NCI-H146 treated with DMSO at 0.1 percent for 48 hours (cell line): ENCODE measurements around the gene C16orf46.
"Not testable (repeated sequence)": the region's sequence is repeated elsewhere in the genome, so short reads cannot be mapped to it uniquely, and the experiment has no call there.

Source experiments
- DNase-seq: peaks from one replicate; lab custom pipeline; 2025; ENCODE audit not compliant: unreplicated experiment; lab: John Stamatoyannopoulos, UW

Gene C16orf46

GRCh38 chr16:81077076-81077940, at the start of gene C16orf46:
Gene C16orf46, minus strand, starts transcription at chr16:81077238. Its CDS starts 13,283 bp downstream, at chr16:81063955.
- peak; percentile 60 for DNase-seq

- DNase-seq: no peak
Measured at GRCh38 chr16:81123092-81123852, 46.2 kb upstream of the C16orf46 start.

DNA sequence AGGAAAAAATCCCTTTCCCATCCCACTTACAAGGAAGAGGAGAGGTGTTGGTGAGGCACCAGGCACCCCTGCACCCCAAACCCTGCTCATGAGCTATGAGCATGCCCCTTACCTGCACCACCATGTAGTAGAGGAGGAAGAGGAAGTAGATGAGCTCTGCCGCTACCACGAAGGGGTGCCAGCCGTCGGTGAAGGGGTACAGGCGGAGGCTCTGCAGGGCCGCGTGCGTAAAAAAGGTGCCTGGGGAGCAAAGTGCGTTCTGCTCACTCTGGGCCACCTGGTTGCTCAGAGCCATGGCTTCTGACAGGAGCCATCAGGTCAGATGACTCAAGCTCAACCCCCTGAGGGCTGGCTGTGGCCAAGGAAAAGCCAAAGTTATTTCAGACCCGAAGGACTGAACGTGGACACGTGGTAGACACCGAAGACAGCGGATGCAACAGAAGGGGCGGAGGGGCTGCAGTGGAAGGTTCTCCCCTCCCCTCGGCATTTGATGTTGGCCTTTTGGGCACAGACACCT, 44.5 kb upstream of the C16orf46 start:
- no peak for DNase-seq

GRCh38 chr16:81117436-81117835, 40.4 kb upstream of the C16orf46 start:
- no peak for DNase-seq

DNA sequence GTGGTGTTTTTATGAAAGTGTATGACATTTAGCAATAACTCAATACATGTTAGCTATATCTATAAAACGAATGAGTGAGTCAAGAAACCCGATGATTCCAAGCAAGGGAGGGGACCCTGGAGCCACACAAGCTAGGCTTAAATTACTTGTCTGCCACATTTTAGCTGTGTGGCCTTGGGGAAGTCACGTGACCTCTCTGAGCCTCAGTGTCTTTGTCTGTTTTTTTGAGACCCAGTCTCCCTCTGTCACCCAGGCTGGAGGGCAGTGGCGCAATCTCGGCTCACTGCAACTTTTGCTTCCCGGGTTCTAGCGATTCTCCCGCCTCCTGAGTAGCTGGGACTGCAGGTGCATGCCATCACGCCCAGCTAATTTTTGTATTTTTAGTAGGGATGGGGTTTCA, 39.2 kb upstream of the C16orf46 start:
- no peak for DNase-seq

DNA sequence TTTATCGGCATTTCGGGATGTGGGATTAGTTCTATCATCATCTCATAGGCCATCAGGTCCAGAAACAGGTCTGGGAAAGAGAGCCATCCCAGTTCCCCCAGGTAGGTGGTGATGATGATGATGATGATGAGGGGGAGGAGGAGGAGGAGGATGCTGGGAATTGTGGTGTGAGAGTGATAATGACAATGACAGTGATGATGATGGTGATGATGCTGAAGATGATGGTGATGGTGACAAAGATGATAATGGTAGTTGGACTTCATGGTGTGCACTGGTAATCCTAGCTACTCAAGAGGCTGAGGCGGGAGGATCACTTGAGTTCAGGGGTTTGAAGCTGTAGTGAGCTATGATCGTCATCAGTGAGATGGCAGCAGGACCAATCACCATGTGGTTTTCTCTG, 35.4 kb upstream of the C16orf46 start:
- no peak for DNase-seq

DNA sequence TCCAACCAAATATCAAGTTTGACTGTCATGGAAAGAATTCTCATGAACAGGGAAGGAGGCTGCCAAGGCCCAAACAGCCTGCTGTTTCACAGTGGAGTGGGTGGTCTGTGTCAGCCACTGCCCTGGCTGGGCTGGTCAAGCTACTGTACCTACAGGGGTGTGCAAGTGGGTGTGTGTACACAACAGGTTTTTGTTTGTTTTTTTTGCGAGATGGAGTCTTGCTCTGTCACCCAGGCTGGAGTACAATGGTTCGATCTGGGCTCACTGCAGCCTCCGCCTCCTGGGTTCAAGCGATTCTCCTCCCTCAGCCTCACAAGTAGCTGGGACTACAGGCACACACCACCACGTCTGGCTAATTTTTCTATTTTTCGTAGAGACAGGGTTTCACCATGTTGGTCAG, 32.2 kb upstream of the C16orf46 start:
- DNase-seq: not testable (repeated sequence)

DNA sequence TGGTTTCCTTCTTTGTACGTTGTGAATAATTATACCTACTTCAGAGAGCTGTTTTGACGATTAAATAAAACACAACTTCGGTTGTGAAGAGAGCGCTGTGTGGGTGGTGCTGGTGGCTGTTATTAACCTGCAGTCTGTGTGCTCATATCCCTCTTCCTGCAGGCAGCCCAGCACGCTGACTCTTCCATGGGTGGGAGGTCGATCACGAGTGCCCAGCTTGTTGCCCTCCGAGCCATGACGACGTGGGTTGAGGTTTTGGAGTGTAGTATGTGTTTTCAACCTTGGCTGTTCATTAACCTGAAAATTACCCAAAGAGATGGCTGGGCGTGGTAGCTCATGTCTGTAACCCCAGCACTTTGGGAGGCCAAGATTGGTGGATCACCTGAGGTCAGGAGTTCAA, 30.5 kb upstream of the C16orf46 start:
- DNase-seq: no peak

GRCh38 chr16:81106826-81107503, 29.9 kb upstream of the C16orf46 start:
- no peak for DNase-seq

- DNase-seq: no peak
Measured at GRCh38 chr16:81105946-81106345, 28.9 kb upstream of the C16orf46 start.

GRCh38 chr16:81101702-81102101, 24.7 kb upstream of the C16orf46 start:
- DNase-seq: no peak

DNA sequence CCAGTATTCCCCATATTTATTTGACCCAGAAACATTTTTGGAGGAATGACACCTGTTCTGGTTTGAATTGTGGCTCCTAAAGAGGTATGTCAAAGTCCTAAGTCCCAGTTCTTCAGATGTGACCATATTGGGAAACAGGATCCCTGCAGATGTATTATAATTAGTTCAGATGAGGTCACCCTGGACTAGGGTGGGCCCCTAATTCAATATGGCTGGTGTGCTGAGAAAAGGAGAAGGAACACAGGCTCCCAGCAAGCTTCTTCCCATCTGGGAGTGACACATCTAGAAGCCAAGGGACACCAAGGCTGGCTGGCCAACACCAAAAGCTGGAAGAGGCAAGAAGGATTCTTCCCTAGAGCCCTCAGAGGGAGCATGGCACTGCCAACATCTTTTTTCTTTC, 22.9 kb upstream of the C16orf46 start:
- no peak for DNase-seq

DNA sequence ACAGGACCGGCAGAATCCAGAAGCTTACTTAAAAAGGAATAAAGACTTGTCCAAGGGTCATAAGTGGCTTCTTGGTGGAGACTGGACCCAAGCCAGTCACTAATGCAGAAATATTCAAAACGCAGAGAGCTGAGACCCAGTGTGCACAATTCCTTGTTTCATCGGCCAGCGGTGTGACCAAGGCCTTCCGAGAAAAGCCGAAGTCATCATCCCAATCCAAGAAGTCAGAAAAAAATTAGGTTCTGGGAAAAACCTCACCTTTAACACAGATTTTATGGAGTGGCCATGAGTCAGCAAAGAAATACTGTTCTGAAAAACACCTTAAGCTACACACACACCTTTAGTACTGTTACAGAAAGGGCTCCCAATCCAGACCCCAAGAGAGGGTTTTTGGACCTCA, 20.2 kb upstream of the C16orf46 start:
- DNase-seq: no peak

DNA sequence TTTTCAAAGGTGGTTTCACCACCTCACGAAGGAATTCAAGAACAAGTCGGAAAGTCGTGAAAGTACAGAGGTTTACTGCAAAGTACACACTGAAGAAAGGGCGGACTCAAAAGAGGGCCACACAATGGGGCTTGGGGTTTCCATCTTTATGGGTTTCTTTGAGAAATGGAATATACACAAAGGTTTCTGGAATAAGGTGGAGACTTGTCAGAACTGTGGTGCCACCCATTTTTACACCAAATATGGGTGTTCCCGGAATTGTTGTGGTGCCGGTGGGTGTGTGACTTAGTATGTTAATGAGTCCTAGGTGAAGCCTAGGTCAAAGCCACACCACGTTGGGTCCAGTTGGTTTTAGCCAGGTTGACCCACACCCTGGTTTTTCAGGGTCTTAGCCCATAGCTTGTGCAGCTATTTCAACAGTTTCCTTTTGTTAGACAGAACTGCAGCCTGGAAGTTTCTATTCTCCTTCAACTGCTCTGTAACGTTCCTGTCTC, 19.7 kb upstream of the C16orf46 start:
- DNase-seq: no peak

GRCh38 chr16:81095953-81096714, 19.1 kb upstream of the C16orf46 start, which contains the start of gene GCSH:
Gene GCSH, minus strand, starts transcription at chr16:81096395. Its CDS starts 117 bp downstream, at chr16:81096278.
- peak; percentile 93 for DNase-seq

DNA sequence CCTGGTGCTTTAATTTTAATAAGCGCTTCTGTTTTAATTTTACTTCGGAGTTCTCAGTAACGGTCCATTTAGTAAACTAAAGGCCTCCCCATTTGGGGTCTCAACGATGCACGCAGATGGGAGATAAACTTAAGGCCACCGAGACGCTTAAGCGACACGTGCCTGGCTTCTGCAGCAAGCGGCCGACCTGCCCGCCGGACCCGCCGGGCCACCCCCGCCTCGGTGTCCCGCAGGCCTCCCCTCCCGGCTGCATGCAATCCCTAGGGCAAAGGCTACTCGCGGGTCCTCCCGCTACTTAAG, 18.6 kb upstream of the C16orf46 start:
- DNase-seq: no peak

GRCh38 chr16:81094771-81095251, 17.8 kb upstream of the C16orf46 start:
- no peak for DNase-seq

DNA sequence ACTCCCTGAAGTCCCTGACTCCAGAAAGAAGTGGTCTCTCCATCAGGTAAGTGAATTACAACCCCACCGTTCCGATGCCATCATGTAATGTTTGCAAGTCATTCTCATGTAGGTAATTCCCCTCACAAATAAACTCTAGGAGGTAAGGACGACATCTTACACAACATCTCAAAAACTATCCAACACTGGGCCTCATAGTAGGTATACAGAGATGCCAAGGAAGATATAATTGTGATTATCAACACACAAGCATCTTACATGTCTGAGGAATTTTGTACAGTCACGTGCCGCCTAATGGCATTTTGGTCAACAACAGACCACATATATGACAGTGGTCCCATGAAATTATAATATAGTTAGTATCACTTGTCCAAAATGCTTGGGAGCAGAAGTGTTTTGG, 11.8 kb upstream of the C16orf46 start:
- no peak for DNase-seq

- no peak for DNase-seq
Measured at GRCh38 chr16:81081014-81081413, 4.0 kb upstream of the C16orf46 start.

DNA sequence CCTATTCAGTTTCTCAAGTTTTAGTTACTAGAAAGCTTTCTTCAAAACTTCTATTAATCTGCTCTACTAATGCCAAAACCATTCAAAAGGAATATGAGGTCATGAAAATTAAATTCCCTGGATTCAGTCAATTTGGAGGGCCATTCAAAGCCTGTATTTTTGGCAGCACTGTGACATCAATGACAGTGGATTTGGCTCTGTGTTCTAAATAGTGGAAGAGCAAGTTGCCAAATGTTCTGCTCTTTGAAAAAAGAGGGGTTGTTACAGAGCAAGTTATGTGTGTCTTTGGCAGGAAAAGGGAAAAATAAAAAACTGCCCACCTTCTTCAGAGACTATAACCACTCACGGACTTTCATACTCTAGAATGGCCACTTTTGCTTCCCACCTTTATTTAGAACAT, 3.2 kb upstream of the C16orf46 start:
- no peak for DNase-seq
